SKM-1 (cell line): ENCODE results near the gene KIF5A.
A peak's percentile ranks its signal among the peaks of the same experiment; 100 is the strongest.
"Not testable (repeated sequence)": the region's sequence is repeated elsewhere in the genome, so short reads cannot be mapped to it uniquely, and the experiment has no call there.

ENCODE experiments used
- DNase-seq: peaks from one replicate; lab custom pipeline; 2025; ENCODE audit not compliant: unreplicated experiment; lab: John Stamatoyannopoulos, UW

KIF5A gene

DNA sequence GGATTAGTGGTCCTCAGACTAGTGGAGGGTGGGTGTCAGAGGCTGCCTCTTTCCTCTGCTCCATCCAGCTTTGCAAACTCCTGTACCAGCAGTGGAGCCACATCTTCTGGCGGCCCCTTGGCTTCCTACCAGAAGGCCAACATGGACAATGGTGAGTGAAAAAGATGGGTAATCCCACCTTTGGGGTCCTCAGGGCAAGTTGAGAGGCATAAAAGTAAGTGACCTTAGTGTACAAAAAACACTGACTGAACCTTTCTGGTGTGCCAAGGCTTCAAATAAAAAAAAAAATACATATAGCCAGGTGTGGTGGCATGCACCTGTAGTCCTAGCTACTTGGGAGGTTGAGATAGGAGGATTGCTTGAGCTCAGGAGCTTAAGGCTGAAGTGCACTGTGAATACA, 32.0 kb downstream of the KIF5A start:
- DNase-seq: no peak

DNA sequence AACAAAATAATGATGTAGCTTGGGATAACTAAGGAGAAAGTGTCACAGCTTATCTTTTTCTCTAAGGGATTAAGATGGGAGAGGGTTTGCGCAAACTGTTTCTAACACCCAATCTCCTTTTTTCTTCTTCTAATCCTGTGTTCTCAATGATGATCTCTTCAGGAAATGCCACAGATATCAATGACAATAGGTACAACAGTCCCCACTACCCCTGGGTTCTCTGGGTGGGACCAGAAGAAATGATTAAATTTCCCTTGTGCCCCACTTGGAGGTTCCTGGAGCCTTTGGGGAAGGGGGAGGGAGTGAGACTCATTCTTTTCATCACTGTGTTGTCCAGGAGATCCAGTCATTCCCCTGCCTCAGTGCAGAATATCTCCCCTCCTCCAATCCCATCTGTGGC, 32.6 kb downstream of the KIF5A start:
- no peak for DNase-seq

DNA sequence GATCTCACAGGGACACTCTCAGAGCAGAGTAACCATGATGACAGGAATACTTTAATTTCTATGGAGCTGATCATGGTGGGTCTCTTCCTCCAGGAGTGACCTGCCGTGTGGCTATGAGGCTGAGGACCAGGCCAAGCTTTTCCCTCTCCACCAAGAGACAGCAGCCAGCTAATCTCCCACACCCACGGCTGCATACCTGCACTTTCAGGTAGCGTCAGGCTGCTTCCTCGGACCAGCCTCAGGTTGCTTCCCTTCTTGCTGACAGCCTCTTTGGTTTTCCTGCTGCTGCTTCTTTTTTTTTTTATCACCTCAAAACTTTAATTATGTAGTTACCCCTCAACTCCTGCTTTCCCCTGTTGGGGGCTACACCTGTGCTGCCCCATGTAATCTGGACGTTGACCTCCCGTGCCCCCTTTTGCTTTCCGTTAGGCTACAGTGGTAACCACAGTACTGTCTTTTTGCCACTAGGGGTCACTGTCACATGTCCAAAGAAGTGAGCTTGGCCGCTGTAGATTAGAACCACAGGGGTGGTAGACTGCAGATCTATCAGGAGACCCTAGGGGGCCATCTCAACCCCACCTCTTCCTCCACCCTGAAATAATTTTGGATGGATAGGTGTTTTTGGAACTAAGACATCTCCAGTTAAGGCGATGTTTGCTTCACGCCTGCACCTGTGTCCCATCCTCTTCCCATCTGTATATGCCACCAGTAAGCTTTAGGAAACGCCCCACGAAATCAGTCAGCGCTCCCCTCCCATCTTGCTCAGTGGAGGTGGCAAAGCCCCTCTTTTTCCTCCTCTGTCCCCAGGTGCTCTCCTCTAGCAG, 33.4 kb downstream of the KIF5A start:
- DNase-seq: peak; percentile 41

DNA sequence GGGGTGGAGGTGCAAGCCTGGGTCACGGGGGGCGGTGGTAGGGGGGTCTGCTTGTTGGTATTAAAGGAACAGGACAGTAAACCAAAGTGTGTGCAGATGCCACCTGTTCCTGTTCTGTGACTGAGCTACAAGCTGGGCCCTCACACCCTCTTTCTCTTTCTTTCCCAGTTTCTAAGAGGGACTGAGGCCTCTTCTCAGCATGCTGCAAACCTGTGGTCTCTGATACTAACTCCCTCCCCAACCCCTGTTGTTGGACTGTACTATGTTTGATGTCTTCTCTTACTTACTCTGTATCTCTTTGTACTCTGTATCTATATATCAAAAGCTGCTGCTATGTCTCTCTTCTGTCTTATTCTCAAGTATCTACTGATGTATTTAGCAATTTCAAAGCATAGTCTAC, 34.2 kb downstream of the KIF5A start:
- no peak for DNase-seq

DNA sequence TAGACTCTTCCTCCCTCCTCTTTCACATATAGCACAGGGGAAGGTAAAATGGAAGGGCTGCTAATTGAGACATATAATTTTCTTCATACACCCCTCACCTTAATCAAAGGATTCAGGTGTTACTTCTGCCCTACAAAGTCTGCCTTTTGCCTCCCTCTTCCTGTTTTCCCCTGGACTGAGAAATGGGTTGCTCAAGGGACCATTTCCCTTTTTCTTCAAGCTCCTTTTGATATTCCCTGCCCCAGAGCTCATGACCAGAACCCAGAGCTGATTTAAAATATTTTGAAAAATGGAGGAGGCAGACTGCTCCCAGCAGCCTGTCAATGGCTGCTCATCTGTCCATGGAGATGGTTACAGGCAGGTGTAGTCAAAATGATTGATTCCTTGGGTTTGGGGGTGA, 34.8 kb downstream of the KIF5A start:
- no peak for DNase-seq

DNA sequence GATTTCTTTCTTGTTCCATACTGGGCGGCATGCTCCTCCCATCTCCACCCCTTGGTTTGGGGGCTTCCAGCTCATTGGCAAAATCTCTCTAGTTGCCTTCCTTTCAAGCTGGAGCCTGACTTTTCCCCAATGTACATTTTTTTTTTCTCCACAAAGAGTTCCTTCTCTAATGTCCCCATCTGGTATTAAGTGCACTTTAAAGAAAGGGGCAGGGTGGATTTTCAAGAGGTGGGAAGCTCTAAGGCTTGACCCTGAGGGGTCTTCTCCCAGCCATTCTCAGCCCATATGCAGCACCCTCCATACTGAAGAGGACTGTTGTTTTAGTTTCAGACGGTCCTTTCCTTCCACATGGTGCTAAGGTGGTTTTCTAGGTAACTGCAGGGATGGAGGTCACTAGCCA, 35.3 kb downstream of the KIF5A start:
- no peak for DNase-seq

DNA sequence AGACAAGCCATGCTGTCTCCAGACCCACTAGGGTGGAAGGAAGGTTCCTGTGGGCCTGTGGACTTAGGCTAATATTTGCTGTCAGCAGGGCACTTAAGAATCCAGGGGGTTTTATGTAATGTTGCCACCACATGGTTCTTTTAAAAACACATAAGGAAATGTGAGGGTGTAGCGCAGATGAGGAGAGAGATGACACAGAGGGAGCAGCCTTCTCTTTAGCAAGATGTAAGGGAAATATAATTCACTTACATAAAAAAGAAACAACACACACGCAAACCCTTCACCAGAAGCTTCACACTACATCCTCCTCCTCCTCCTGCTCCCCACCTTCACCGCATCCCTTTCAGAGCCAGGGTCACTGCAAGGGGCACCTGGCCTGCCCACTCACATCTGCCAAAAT, 36.3 kb downstream of the KIF5A start:
- no peak for DNase-seq

DNA sequence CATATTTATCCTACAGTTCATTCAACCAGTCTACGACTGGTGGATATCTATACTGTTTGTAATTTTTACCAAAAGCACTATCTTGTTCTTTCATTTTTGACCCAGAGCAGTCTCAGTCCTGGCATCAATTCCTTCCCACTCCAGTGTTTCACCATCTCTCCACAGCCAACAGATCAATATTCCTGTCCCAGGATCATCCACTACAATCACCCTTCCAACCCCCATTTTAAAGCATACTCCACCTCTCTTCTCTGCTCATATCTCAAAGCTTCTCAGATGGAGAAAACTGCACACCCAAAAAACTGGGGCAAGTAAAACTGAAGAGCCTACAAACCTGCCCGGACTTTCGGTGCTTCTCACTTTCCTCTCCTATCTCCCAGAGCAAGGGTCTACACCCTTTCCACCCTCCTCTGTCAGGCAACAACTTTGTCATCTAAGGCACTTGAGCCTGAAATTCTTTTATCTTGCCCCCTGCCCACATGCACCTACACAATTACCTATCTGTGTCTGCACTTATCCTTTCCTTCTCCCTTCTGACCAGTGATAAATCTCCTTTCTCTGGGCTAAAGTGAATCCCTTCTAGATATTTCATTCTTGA, 37.1 kb downstream of the KIF5A start:
- no peak for DNase-seq

DNA sequence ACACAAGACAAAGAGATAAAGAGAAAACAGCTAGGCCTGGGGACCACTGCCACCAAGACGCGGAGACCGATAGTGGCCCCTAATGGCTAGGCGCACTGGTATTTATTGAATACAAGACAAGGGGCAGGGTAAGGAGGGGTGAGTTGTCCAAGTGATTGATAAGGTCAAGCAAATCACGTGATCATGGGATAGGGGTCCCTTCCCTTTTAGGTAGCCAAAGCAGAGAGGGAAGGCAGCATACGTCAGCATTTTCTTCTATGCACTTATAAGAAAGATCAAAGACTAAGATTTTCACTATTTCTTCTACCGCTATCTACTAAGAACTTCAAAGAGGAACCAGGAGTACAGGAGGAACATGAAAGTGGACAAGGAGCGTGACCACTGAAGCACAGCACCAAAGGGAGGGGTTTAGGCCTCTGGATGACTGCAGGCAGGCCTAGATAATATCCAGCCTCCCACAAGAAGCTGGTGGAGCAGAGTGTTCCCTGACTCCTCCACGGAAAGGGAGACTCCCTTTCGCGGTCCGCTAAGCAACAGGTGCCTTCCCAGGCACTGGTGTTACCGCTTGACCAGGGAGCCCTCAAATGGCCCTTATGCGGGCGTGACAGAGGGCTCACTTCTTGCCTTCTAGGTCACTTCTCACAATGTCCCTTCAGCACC, 39.2 kb downstream of the KIF5A start:
- not testable (repeated sequence) for DNase-seq

DNA sequence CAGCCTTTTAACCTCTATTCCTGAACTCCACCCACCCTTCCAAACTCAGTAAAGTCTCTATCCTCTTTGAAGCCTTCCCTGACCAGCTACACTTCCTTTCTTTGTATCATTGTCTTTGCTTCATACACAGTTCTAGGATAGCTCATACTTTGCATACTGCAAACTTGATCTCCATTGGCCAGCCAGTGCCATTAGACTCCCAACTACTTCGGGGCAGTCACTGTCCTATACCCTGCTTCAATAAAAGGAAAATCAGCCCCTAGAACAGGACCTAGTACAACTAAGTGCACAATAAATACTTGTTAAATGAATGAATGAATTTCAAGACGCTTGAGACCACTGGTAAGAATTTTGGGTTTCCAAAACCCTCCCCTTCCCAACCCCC, 40.6 kb downstream of the KIF5A start:
- no peak for DNase-seq

DNA sequence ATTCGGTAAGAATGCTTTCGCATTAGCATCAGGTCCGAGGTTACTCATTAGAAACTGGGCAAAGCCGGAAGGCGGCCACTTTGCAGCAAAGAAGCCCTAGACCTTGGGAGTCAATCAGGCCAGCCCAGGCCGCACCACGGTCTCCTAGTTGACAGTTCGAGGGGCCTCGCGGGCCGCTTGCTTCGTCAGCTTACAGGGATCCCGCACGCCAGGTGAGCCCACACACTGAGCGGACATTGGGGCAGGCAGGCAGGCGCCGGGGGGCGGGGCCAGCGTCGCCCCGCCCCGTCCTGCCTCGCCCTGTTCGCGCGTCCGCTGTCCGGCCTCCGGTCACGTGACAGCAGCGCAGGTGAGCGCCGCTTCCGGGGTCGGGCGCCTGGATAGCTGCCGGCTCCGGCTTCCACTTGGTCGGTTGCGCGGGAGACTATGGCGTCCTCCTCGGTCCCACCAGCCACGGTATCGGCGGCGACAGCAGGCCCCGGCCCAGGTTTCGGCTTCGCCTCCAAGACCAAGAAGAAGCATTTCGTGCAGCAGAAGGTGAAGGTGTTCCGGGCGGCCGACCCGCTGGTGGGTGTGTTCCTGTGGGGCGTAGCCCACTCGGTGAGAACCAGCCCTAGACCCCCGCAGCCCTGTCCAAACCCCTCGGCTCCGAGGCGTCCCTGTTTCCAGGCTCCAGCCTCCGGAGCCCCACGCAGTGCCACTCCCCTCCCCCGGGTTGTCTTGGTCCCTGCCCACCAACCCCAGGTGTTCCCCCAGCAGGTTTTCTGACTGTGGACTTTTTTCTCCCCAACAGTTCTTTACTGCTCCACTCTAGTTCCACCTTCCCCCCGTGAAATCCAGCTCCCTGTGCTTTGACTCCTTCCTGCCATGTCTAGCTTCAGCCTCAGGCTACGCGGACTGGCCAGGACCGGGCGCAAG, 41.3 kb downstream of the KIF5A start, which contains the start of gene PIP4K2C:
Gene PIP4K2C (plus strand): TSS at position 329 of the 918 bp plus-strand sequence. CDS start 98 bp downstream, at position 427.
- peak; percentile 23 for DNase-seq

DNA sequence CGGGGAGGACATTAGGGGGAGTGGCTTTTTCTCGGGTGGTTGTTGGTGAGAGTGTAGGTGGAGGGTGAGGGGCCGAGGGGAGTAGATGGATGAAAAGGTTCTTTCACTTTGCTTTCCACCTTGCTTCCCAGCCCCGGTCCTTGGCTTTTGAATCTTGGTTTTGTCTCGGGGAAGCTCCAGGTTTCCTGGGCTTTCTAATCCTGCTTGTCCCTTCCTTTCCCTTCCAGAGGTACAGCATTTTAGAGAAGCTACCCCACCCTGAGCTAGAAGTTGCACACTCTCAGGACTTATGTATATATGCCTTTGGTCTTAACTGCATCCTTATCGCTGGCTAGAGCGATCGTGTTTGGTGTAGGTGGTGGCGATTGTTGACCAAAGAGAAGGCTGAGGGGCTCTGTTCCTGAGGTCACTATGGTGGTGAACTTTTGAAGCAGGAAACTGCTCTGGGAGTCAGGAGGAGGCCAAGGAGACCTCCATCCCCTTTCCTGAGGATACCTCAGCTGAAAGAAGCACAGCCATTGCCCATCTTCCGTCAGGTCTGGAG, 42.0 kb downstream of the KIF5A start:
- no peak for DNase-seq

DNA sequence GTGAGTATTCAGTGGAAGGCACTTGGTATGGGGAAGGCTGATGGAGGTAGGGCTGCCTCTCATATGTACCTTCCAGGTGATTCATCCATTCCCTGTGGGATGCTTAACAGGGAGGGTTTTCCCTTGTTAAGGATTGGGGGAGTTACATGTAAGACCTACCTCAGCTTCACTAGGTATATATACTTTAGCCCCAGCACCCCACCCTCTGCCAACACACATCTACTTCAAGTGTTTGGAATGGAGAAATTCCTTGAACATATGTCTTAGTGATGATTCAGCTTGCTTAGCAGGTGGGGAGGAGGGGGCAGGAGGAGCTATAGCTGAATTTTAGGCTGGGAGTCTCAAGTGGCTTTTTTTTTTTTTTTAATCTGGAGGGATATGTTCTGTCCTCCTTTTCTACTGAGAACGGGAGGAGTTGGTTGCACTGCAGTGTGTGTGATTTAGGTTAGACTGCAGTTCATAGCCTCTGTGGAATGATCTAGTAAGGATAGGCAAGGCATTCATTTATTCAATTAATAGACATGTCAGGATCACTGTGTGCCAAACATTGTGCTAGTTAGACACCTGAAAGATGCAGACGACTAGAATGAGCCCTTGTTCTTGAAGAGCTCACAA, 42.8 kb downstream of the KIF5A start:
- no peak for DNase-seq

DNA sequence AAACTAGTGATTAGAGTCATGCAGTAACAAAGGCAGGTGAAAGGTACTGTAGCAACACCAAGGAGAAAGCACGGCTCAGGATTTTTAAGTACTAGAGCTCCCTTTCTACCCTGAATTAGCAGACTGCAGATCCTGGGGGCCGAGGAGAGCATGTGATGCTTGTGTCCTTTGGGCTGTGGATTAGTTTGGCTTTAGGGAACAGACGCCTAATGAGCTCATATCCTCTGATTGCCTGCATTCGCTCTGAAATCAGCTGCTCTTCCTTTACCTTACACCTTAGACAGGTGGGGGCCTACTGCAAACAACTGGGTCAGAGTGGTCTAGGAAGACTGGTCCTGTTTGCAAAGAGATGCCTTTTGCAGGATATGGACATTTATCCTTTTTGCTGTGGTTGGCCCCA, 43.3 kb downstream of the KIF5A start:
- DNase-seq: no peak

DNA sequence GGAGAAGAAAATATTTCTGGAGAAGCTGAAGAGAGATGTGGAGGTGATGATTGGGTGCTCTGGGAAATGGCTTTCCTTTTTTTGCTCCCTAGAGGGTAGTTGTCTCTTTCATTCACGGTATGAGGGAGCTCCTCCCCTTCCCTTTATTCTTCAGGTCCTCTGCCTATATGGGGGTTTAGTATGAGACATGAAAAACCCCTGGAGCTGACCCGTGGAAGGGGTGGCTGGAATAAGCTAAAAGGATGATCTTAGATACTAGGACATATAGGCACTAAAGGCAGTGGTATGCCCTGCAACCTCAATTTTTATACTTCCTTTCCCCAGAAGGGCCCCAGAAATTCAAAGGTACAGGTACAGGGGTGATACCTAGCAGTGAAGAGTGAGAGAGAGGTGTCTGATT, 50.6 kb downstream of the KIF5A start:
- DNase-seq: no peak

DNA sequence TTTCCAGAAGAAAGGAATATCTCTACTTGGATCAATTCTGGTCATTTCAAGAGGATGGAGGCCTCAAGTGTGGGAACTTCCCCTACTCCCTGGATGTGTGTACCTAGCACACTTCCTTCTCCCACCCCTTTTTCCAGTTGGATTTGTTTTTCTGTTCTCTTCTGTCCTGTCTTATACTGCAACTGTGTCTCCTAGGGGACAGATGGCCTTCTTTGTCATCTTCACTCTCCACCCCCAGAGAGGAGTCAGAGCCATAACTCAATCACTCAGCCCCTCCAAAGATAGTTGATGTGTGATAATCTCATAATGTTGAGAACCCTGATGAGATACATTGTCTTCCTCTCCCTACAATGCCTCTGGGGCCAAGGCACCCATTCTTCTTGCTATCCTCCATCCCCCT, 52.7 kb downstream of the KIF5A start:
- no peak for DNase-seq

DNA sequence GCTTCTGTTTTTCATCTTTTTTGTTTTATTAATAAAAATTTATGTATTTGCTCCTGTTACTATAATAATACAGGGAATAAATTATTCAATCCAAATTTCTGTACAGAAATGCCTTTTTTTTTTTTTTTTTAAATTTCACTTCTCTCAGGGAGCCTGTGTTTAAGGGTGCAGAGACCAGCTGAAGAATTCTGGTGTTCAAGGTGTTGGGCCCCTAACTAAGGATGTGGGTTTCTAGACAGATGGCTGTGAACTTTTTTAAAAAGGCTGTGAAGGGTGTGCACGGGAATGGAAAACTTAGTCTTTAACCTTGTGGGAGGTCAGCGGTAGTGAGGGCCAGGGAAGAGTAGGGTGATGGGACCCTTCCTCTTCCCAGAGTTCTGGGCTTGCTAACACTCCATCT, 53.5 kb downstream of the KIF5A start:
- DNase-seq: no peak

DNA sequence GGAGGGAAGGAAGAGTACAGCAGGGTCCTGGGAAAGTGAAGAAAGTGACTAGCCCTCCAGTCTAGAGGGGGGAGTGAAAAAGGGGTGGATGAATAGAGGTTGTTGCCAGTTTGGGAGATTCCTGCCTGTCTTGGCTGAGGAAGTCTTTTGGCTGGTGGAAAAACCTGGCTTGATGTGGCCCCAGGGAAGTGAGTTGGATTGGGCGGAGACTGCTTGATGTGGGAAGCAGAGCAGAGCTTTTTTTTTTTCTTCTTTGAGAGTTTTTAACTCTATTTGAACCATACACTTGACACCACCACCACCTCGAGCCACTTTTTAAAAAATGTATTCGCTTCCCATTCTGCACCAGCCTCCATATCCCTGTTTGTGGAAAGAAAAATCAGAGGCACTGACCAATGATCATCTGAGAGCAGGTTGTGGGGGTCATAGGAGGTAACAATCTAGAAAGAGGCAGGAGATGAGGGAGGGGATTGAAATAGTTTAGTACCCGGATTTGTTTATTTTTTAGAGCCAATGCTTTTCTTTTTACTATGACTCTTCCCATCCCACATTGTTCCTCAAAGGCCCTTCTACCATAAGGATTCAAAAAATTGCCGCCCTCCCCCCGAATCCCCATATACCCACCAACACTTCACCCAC, 54.1 kb downstream of the KIF5A start:
- DNase-seq: no peak

DNA sequence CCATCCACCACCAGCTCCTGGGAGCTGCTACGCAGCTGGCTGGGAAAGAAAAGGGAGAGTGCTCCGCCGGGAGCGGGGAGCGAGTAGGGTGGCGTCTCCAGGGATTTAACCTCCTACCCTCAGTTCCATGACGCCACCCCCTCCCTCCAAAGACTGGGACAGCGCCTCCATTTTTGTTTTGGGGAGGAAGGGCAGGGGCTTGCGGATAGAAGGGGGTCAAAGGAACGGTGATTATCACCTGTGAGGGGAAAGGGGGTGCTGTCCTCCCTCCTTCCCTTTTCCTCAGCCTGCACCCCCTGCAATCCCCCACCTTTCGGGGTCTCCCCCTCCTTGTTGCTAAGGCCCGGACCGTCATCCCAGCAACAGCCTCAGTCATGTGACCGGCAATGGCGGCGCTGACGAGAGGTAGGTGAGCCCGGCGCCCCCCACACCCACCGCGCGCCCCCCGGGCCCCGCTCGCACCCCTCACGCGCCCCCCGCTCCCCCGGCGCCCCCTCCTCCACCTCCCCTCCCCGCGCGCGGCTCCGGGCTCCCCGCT, 54.7 kb downstream of the KIF5A start, which contains the start of gene DTX3:
Gene DTX3 (plus strand): TSS at position 371 of the 538 bp plus-strand sequence. CDS start 1,694 bp downstream, outside the sequence.
- DNase-seq: no peak
